GM21619 (cell line): ENCODE measurements around the gene FANCG.

Experiments used
- ATAC-seq: cut with Tn5 transposase; IDR thresholded peaks from one replicate; pipeline ENCODE4 v1.9.1; 2021; ENCODE audit not compliant: unreplicated experiment

FANCG gene

DNA sequence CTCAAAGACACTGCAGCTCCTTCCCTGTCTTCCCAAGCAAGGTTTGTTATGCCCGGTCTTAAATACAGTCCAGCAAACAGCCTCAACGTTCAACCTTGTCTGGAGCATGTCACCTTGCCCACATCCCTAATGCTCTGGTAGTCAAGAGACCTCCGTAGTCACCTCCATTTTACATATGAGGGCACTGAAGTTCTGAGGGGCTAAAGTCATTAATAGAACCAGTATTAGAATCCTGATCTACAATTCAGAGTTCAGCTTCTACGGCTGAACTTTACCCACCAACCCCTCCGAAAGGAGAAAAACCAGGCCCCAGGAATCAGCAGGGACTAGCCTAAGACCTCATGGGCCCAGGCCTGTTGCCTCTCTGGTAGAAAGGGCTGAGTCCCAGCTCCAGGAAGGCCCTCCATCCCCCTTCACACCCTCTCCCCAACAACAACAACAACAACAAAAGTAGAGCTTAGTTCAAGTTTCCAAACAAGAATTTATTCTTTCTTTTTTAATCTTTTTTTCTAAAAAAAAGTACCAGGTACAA, 24.0 kb upstream of the FANCG start:
- ATAC-seq, result no peak

GRCh38 chr9:35102769-35103659, 23.3 kb upstream of the FANCG start, which contains the start of gene STOML2:
TSS of gene STOML2 (minus strand) at chr9:35103131. CDS start at chr9:35103094, 37 bp downstream.
- ATAC-seq, result peak; percentile 90

- peak; percentile 20 for ATAC-seq
Measured at GRCh38 chr9:35102465-35102768, 22.7 kb upstream of the FANCG start.

- ATAC-seq, result no peak
Measured at GRCh38 chr9:35097573-35097972, 17.8 kb upstream of the FANCG start.

- peak; percentile 87 for ATAC-seq
Measured at GRCh38 chr9:35096035-35096849, 16.5 kb upstream of the FANCG start, which contains the start of gene PIGO. TSS of gene PIGO (minus strand) at chr9:35096591. CDS start at chr9:35095565, 1,026 bp downstream.

DNA sequence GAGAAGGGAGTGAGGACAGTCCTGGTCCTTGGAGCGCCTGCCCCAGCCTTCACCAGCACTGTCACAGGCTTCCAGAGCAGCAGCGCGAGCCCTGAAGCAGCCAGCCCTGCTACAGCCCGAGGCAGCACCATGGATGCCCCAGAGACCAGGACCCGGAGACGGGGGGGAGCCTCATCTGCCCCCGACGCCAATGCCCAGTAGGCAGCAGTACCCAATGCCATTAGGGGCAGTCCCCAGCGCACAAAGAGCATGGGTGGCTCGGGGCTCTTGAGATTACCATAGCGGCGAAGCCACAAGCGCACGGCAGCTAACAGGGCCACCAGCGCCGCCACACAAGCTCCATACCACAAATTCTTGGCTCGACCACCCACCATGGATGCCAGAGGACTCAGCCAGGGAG, 11.8 kb upstream of the FANCG start:
- ATAC-seq, result no peak

DNA sequence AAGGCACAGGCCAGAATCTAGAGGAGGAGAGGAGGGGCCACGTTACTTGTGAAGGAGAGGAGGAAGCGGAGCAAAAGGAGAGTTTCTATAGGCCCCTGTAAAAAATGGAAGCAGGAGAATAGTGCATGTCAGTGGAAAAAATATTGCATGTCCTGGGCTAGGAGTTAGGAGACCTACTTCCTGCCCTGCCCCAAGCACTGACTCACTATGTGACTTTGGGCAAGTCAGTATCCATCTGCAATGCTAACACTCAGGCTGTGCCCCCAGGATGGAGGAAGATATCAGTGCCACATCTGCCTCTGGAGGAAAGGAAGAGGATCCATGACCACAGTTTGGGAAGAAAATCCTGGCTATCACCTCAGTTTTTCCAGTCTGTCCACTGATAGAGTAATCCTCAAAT, 9.7 kb upstream of the FANCG start:
- ATAC-seq, result no peak

DNA sequence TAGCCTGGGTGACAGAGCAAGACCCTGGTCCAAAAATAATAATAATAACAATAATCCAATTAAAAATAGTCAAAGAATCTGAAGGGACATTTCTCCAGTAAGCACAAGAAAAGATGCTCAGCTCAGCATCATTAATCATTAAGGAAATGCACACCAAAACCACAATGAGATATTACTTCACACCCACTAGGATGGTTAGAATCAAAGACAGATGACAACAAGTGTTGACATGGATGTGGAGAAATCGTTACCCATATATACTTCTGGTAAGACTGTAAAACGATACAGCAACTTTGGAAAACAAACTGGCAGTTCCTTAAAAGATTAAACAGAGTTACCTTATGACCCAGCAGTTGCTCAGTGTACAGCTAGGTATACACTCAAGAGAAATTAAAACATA, 5.3 kb upstream of the FANCG start:
- ATAC-seq, result no peak

DNA sequence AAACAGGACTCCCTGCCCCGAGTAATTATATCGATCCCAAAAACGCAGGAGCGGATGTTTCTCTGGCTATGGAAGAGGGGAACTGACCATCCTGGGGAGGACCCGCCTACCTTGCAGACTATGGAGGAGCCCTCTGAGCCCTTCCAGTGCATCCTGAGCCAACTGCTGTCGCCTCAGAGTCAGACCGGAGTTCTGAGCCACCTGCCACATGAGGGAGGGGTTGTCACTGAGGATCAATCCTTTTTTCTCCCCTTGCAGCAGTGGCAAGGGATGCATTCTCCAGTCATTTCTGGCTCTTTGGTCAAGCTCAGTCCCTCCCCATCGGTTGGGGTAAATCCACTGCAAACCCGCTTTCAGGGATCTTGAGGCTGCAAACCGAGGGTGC, 709 bp downstream of the FANCG start:
- no peak for ATAC-seq

GRCh38 chr9:35078066-35078465, 1.7 kb downstream of the FANCG start:
- no peak for ATAC-seq

GRCh38 chr9:35076848-35077247, 2.9 kb downstream of the FANCG start:
- ATAC-seq, result no peak

DNA sequence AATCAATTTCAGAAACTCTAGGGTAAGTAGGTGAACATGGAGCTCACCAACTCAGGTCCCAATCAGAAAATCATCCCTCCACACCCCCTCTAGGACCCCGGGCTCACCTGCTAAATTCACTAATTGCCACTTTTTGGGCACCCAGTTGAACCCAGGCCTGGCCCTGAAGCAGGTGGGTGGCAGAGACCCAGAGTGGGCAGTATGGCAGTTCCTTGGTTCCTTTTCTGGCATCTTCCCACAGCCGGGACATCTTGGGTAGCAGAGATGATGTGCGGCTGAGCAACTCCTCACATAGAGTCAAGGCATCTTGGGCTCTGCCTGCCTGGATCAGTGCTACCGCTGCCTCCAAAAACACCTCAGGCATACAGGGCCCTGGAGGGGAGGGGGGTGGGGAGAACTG, 4.4 kb downstream of the FANCG start:
- ATAC-seq, result no peak

- no peak for ATAC-seq
Measured at GRCh38 chr9:35074791-35075190, 5.0 kb downstream of the FANCG start.

DNA sequence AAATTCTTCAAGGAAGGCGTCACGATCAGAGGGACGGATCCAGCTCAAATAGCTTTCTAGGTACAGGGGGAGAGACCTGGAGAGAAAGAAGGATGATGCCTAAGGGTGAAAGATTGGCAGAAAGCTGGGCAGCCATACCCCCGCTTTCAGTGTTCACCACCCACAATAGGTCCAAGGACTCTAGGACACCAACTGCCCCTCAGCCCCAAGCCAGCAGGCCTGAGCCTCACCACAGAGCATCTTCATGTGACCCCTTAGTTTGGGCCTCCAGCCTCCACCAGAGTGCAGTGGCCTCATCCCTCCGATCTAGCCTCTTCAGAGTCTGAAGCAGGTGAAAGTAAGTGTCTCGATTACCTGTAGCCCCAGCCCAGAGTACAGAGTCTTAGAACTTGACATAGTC, 5.6 kb downstream of the FANCG start:
- no peak for ATAC-seq

DNA sequence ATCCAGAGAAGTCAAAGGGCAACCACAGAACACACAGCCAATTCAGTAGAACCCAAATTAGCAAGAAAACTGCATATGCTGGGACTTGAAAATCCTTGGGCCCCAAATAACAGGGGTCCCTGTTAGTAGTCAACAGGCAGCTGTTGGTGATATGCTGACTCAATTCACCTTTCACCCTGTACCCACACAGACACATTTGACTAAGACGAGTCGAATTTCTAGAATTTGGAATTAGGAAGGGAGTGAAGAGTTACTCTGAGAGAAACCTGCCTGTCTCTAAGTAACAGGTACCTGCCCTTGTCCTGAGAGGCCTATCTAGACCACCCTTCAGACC, 6.5 kb downstream of the FANCG start:
- no peak for ATAC-seq

- ATAC-seq, result peak; percentile 83
Measured at GRCh38 chr9:35072461-35073278, 7.1 kb downstream of the FANCG start, which contains the start of gene VCP. TSS of gene VCP (minus strand) at chr9:35072625. CDS start at chr9:35072353, 272 bp downstream.

- ATAC-seq, result peak; percentile 50
Measured at GRCh38 chr9:35071814-35072460, 7.8 kb downstream of the FANCG start.

DNA sequence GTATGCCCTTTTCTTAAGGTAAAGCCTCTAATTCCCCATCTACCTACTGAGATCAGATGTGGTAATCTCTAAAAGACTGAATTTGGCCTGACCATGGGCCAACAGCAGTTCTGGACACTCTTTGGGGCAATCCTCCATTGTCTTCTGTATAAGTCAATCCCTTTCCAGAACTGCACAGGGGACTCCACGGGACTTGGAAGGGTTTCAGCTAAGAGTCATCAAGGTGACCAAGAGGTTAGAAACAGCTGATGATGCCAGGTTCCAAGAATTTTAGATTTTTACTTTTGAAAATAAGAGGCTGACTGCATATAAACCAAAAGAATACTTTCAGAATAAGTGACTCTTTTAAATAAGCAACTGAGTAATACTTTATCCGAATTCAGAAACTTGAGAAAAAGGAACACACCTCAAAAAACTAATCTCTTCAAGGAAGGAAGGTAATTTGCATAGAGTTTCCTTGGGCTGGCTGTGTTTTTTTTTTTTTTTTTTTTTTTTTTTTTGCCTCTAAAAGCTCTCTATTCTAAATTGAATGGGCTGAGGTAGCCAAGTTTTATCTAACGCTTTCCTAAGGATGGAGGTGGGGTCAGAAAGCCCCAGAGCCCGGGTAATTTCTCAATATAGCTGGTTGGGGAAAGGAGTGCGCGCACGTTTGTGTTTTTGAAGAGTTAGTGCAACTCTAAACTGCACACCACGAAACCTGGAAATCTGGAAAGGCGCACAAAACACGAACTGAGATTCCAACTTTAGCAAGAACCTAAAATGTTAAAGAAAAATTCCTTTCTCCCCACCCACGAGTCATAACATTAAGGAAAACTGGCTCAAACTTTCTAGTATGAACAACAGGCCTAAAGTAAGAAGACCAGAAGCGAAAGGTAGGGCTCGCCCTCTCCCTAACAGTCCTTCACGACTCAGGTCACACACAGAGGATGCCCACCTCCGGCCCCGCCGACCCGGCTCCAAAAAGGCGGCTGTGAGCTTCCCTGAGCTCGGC, 8.6 kb downstream of the FANCG start:
- no peak for ATAC-seq

- ATAC-seq, result no peak
Measured at GRCh38 chr9:35069020-35069419, 10.7 kb downstream of the FANCG start.
